Loucy (cell line): ENCODE data around the gene SLC27A5.

Experiments
- H2AFZ ChIP-seq: fragments of 200-600 bp; sonication (generic); 2 replicates; pipeline ENCODE4 v1.6.0; 2016; ENCODE audit warnings: antibody characterized with exemption, mild to moderate bottlenecking, low read length, moderate library complexity
- H3F3A ChIP-seq: fragments of 200-600 bp; 2 replicates; pipeline ENCODE4 v1.6.0; 2016; ENCODE audit warnings: antibody characterized with exemption, low read depth, mild to moderate bottlenecking
- H3K27me3 ChIP-seq: fragments of 200-600 bp; sonication (generic); 2 replicates; pipeline ENCODE4 v1.6.1; 2014; ENCODE audit warnings: low read length, mild to moderate bottlenecking; ENCODE audit not compliant: insufficient read depth, poor library complexity, severe bottlenecking
- H3K36me3 ChIP-seq: fragments of 200-600 bp; sonication (generic); 2 replicates; pipeline ENCODE4 v1.6.1; 2016; ENCODE audit warnings: low read length; ENCODE audit not compliant: insufficient read depth
- H3K4me1 ChIP-seq: fragments of 200-600 bp; sonication (generic); 2 replicates; pipeline ENCODE4 v1.5.1; 2014; ENCODE audit warnings: low read length, mild to moderate bottlenecking; ENCODE audit not compliant: insufficient read depth, poor library complexity, severe bottlenecking
- H3K4me2 ChIP-seq: fragments of 200-600 bp; sonication (generic); 2 replicates; pipeline ENCODE4 v1.6.0; 2014; ENCODE audit warnings: antibody characterized with exemption, low read length, low read depth, mild to moderate bottlenecking; ENCODE audit not compliant: poor library complexity, severe bottlenecking
- H3K4me3 ChIP-seq: fragments of 200-600 bp; sonication (generic); 2 replicates; pipeline ENCODE4 v1.5.1; 2014; ENCODE audit warnings: low read length, mild to moderate bottlenecking, mixed read lengths; ENCODE audit not compliant: poor library complexity, severe bottlenecking
- H3K79me2 ChIP-seq: fragments of 200-600 bp; sonication (generic); 2 replicates; pipeline ENCODE4 v1.6.1; 2014; ENCODE audit warnings: low read length; ENCODE audit not compliant: insufficient read depth
- H3K9ac ChIP-seq: fragments of 200-600 bp; sonication (generic); 2 replicates; pipeline ENCODE4 v1.6.0; 2014; ENCODE audit warnings: mild to moderate bottlenecking, low read depth, low read length, moderate library complexity; ENCODE audit not compliant: poor library complexity, severe bottlenecking
- H3K9me2 ChIP-seq: fragments of 200-600 bp; sonication (generic); replicated peaks from 2 replicates; pipeline ENCODE4 v1.6.1; 2016; ENCODE audit warnings: low read depth, low read length, mixed read lengths
- H3K9me3 ChIP-seq: fragments of 200-600 bp; sonication (generic); 2 replicates; pipeline ENCODE4 v1.6.1; 2014; ENCODE audit warnings: mild to moderate bottlenecking, antibody characterized with exemption, low read length, low read depth; ENCODE audit not compliant: insufficient read depth
- H4K20me1 ChIP-seq: fragments of 200-600 bp; sonication (generic); 2 replicates; pipeline ENCODE4 v1.6.0; 2014; ENCODE audit warnings: antibody characterized with exemption, low read length, mild to moderate bottlenecking; ENCODE audit not compliant: insufficient read depth, poor library complexity, severe bottlenecking
- EZH2phosphoT487 ChIP-seq: fragments of 200-600 bp; IDR thresholded peaks from 2 replicates; pipeline ENCODE4 v1.6.1; 2018; ENCODE audit warnings: antibody characterized with exemption, mild to moderate bottlenecking, moderate library complexity, borderline replicate concordance
- TF ChIP-seq, protein P1 (sequence below): fragments of 200-600 bp; sonication (generic); conservative IDR thresholded peaks from 2 replicates; pipeline ENCODE4 v1.5.1; 2014; ENCODE audit warnings: mild to moderate bottlenecking, antibody characterized with exemption, low read length

SLC27A5 gene

DNA sequence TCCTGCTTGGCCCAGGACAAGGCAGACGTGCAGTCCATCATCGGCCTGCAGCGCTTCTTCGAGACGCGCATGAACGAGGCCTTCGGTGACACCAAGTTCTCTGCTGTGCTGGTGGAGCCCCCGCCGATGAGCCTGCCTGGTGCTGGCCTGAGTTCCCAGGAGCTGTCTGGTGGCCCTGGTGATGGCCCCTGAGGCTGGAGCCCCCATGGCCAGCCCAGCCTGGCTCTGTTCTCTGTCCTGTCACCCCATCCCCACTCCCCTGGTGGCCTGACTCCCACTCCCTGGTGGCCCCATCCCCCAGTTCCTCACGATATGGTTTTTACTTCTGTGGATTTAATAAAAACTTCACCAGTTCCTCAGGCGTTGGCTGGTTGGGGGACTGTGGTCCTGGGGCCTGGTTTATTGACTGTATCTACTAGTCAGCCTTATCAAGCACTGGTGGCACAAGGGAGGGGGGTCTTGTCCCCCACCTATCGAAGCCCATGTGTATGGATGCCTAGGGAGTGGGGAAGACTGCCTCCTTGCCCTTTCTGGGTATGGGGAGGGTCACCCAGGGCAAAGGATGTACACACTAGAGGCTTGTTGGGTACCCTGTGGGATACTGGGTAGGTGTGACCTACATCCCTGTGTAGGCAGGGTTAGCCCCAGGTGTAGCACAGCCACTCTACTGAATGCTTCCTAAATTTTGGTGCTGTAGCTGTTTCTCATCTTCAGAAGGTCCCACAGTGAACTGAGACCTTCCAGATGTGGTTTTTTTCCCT, 38.8 kb upstream of the SLC27A5 start:
- no peaks in the 10 kb centered on the region for H3K9me2 ChIP-seq

DNA sequence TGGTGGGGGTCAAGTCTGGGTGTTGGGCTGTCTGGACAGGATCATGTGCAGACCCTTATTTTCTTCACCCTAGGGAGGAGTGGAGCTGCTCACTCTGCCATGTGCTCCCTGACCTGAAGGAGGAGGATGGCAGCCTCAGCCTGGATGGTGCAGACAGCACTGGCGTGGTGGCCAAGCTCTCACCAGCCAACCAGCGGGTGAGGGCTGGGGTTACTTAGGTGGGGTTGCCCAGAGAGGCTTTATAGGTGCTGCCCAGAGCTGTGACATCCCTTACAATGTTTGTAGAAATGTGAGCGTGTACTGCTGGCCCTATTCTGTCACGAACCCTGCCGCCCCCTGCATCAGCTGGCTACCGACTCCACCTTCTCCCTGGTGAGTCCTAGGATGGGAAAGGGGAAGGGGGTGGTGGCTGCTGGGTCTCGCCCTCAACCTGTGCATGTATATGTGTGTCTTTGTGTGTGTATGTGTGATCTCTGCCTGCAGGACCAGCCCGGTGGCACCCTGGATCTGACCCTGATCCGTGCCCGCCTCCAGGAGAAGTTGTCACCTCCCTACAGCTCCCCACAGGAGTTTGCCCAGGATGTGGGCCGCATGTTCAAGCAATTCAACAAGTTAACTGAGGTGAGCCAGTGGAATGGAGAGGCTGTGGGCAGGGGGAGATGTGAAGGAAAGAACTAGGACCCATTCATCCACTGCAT, 38.0 kb upstream of the SLC27A5 start:
- TF ChIP-seq, protein P1, sequence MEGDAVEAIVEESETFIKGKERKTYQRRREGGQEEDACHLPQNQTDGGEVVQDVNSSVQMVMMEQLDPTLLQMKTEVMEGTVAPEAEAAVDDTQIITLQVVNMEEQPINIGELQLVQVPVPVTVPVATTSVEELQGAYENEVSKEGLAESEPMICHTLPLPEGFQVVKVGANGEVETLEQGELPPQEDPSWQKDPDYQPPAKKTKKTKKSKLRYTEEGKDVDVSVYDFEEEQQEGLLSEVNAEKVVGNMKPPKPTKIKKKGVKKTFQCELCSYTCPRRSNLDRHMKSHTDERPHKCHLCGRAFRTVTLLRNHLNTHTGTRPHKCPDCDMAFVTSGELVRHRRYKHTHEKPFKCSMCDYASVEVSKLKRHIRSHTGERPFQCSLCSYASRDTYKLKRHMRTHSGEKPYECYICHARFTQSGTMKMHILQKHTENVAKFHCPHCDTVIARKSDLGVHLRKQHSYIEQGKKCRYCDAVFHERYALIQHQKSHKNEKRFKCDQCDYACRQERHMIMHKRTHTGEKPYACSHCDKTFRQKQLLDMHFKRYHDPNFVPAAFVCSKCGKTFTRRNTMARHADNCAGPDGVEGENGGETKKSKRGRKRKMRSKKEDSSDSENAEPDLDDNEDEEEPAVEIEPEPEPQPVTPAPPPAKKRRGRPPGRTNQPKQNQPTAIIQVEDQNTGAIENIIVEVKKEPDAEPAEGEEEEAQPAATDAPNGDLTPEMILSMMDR = no peak
- no peak for TF ChIP-seq EZH2phosphoT487
- H3K4me2 ChIP-seq = peak overlapping the region; percentile 35
- no peak overlapping the region for H3K9ac ChIP-seq
- H3K79me2 ChIP-seq = peaks cover 96% of the 10 kb centered on the region
- no peaks in the 10 kb centered on the region for H3K27me3 ChIP-seq
- H3K4me3 ChIP-seq = no peak overlapping the region
- no peak overlapping the region for H2AFZ ChIP-seq
- no peaks in the 10 kb centered on the region for H3K9me3 ChIP-seq
- peaks cover 92% of the 10 kb centered on the region for H4K20me1 ChIP-seq
- H3F3A ChIP-seq = peaks cover 20% of the 10 kb centered on the region; the same call in 1 of the 2 replicates
- no peaks in the 10 kb centered on the region for H3K9me2 ChIP-seq
- H3K36me3 ChIP-seq = peaks cover 70% of the 10 kb centered on the region
- peaks cover 37% of the 10 kb centered on the region for H3K4me1 ChIP-seq

More for the DNA sequence above, 38.8 kb upstream of the SLC27A5 start:
- H3K9me3 ChIP-seq = no peaks in the 10 kb centered on the region
- H3K4me2 ChIP-seq = no peak overlapping the region
- H3F3A ChIP-seq = peaks cover 25% of the 10 kb centered on the region; the same call in 1 of the 2 replicates
- no peak overlapping the region for H3K4me3 ChIP-seq
- TF ChIP-seq, protein P1 = no peak
- no peak for TF ChIP-seq EZH2phosphoT487
- no peak overlapping the region for H2AFZ ChIP-seq
- H4K20me1 ChIP-seq = peaks cover 88% of the 10 kb centered on the region
- peaks cover 92% of the 10 kb centered on the region for H3K79me2 ChIP-seq
- H3K36me3 ChIP-seq = peaks cover 68% of the 10 kb centered on the region
- no peak overlapping the region for H3K9ac ChIP-seq
- H3K27me3 ChIP-seq = no peaks in the 10 kb centered on the region
- H3K4me1 ChIP-seq = peaks cover 37% of the 10 kb centered on the region

DNA sequence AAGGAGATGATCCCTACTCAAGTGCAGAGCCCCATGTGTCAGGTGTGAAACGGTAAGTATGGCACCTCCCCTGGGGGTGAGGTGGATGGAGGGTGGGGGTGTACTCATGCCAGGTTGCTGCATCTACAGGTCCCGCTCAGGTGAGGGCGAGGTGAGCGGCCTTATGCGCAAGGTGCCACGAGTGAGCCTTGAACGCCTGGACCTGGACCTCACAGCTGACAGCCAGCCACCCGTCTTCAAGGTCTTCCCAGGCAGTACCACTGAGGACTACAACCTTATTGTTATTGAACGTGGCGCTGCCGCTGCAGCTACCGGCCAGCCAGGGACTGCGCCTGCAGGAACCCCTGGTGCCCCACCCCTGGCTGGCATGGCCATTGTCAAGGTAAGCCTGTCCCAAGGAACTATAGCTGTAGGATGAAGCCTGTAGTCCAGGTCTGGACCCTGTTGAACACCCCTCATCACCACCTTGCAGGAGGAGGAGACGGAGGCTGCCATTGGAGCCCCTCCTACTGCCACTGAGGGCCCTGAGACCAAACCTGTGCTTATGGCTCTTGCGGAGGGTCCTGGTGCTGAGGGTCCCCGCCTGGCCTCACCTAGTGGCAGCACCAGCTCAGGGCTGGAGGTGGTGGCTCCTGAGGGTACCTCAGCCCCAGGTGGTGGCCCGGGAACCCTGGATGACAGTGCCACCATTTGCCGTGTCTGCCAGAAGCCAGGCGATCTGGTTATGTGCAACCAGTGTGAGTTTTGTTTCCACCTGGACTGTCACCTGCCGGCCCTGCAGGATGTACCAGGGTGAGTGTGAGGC, 37.3 kb upstream of the SLC27A5 start:
- Histone ChIP-seq H3K9ac (no peak overlapping the region), H3K9me3 (no peaks in the 10 kb centered on the region), H4K20me1 (peaks cover 87% of the 10 kb centered on the region), H3K9me2 (no peaks in the 10 kb centered on the region), H3K36me3 (peaks cover 70% of the 10 kb centered on the region), H3F3A (peaks cover 15% of the 10 kb centered on the region; the same call in 1 of the 2 replicates), H2AFZ (no peak overlapping the region), H3K4me3 (no peak overlapping the region), H3K4me2 (peak overlapping the region; percentile 35), H3K79me2 (peaks cover 94% of the 10 kb centered on the region), H3K27me3 (no peaks in the 10 kb centered on the region), H3K4me1 (peaks cover 33% of the 10 kb centered on the region)
- TF ChIP-seq, protein P1 = no peak
